Stomach (tissue), 4 donors: ENCODE data around the gene KIF1A.

Experiments
- CTCF ChIP-seq, 7 experiments: fragments of 450-650 bp in 4 of 7; fragments of 200-600 bp in 3 of 7; sonication (generic) in 3 of 7; IDR thresholded peaks; one replicate each; pipeline ENCODE4 v1.5.1; 2016 to 2019; ENCODE audit warnings: antibody characterized with exemption in 7 of 7, control low read depth in 2 of 7, mild to moderate bottlenecking in 1 of 7
- POLR2A ChIP-seq, 4 donors: fragments of 450-650 bp; IDR thresholded peaks; one replicate each; pipeline ENCODE4 v1.6.1; 2016; ENCODE audit warnings: antibody characterized with exemption in 4 of 4, control low read depth in 2 of 4, mild to moderate bottlenecking in 1 of 4, moderate library complexity in 1 of 4

- TF ChIP-seq CTCF (IDR thresholded peaks at IDR 0.05) (no peak), POLR2A (IDR thresholded peaks at IDR 0.05) (no peak)
These were observed 35.7 kb upstream of the KIF1A start for GRCh38 chr2:240855670-240856069.
